GM12878 (cell line): ENCODE data around the gene LRRN2.

ENCODE experiments used
- BHLHE40 ChIP-seq, 2 experiments: fragments of 450-650 bp in 1 of 2; IDR thresholded peaks; 2 replicates each; pipeline ENCODE4 v1.6.1; 2011 to 2017; ENCODE audit warnings: low read depth in 2 of 2, borderline replicate concordance in 1 of 2, improper control_type of control experiment in 1 of 2, low read length in 1 of 2, mild to moderate bottlenecking in 1 of 2
- CTCF ChIP-seq, 3 experiments: IDR thresholded peaks in 2 of 3; conservative IDR thresholded peaks in 1 of 3; 2 replicates each; pipeline ENCODE4 v1.5.1; 2011; ENCODE audit warnings: low read depth in 3 of 3, low read length in 3 of 3, mild to moderate bottlenecking in 3 of 3, control low read depth in 2 of 3, moderate library complexity in 2 of 3, inconsistent platforms in 1 of 3, mixed read lengths in 1 of 3; ENCODE audit not compliant: control insufficient read depth in 2 of 3, insufficient read depth in 1 of 3; ENCODE audit errors: extremely low read depth in 1 of 3
- IKZF1 ChIP-seq: fragments of 450-650 bp; conservative IDR thresholded peaks from 2 replicates; pipeline ENCODE4 v1.6.1; 2017; ENCODE audit warnings: antibody characterized with exemption, mild to moderate bottlenecking
- KAT2A ChIP-seq: conservative IDR thresholded peaks from 2 replicates; pipeline ENCODE4 v1.6.1; 2011; ENCODE audit warnings: low read depth, low read length; ENCODE audit not compliant: control insufficient read depth
- MAX ChIP-seq: IDR thresholded peaks from 2 replicates; pipeline ENCODE4 v1.6.1; 2012; ENCODE audit warnings: low read depth, low read length, improper control_type of control experiment
- POLR2A ChIP-seq: IDR thresholded peaks from 2 replicates; pipeline ENCODE4 v1.6.1; 2011; ENCODE audit warnings: low read depth, mild to moderate bottlenecking, low read length
- POLR2AphosphoS5 ChIP-seq: IDR thresholded peaks from 2 replicates; pipeline ENCODE4 v1.6.1; 2011; ENCODE audit warnings: mild to moderate bottlenecking, low read length, inconsistent platforms
- REST ChIP-seq: IDR thresholded peaks from 2 replicates; pipeline ENCODE4 v1.6.1; 2012; ENCODE audit warnings: mild to moderate bottlenecking, low read depth, low read length
- SIN3A ChIP-seq: IDR thresholded peaks from 2 replicates; pipeline ENCODE4 v1.6.1; 2012; ENCODE audit warnings: low read depth, low read length, improper control_type of control experiment
- TAF1 ChIP-seq: IDR thresholded peaks from 2 replicates; pipeline ENCODE4 v1.6.1; 2011; ENCODE audit warnings: mild to moderate bottlenecking, low read depth, low read length, borderline replicate concordance
- ZBTB33 ChIP-seq: fragments of 450-650 bp; IDR thresholded peaks from 2 replicates; pipeline ENCODE4 v1.6.1; 2017; ENCODE audit warnings: mild to moderate bottlenecking

GRCh38 chr1:204704794-204705492 is 19.4 kb upstream of the LRRN2 start:
- TF ChIP-seq CTCF (IDR thresholded peaks at IDR 0.05 in 2 of 3, conservative IDR thresholded peaks at IDR 0.05 in 1 of 3; ENCODE audit: control insufficient read depth in 2 of 3, extremely low read depth in 1 of 3, insufficient read depth in 1 of 3, low read depth in 3 of 3, low read length in 3 of 3) (no peak), IKZF1 (no peak), POLR2A (no peak), MAX (no peak), KAT2A (no peak), ZBTB33 (no peak), POLR2AphosphoS5 (no peak), REST (no peak), TAF1 (no peak), BHLHE40 (IDR thresholded peaks at IDR 0.05; ENCODE audit: borderline replicate concordance in 1 of 2, low read depth in 2 of 2, low read length in 1 of 2) (no peak), SIN3A (no peak)
